Thyroid gland (tissue), 4 donors: ENCODE results near the gene FGF22.
"Not testable (repeated sequence)": the region's sequence is repeated elsewhere in the genome, so short reads cannot be mapped to it uniquely, and the experiment has no call there.

Experiments
- CTCF ChIP-seq, 6 experiments: fragments of 200-600 bp in 3 of 6; fragments of 450-650 bp in 3 of 6; sonication (generic) in 3 of 6; IDR thresholded peaks; one replicate each; pipeline ENCODE4 v1.5.1; 2016 to 2019; ENCODE audit warnings: antibody characterized with exemption in 6 of 6, mild to moderate bottlenecking in 2 of 6, inconsistent platforms in 1 of 6, moderate library complexity in 1 of 6
- POLR2A ChIP-seq, 2 donors: fragments of 450-650 bp; IDR thresholded peaks; one replicate each; pipeline ENCODE4 v1.6.1; 2017; ENCODE audit warnings: antibody characterized with exemption in 2 of 2, mild to moderate bottlenecking in 2 of 2, moderate library complexity in 1 of 2

GRCh38 chr19:629515-629914, 10.2 kb upstream of the FGF22 start:
- not testable (repeated sequence) for TF ChIP-seq POLR2A, CTCF (IDR thresholded peaks at IDR 0.05)
